Naive thymus-derived CD8-positive, alpha-beta T cell (primary cell): ENCODE measurements around the gene SRCIN1. TPM values are rescaled to one million over a fixed set of nuclear protein-coding genes. Genes with fewer than 3 reads are reported as not detected.

Experiments
- ATAC-seq, 2 donors: fragments of 150-1000 bp; cut with Tn5 transposase in 1 of 2; sonication (Bioruptor Pico), chemical (Tn5 transposase) in 1 of 2; 1 replicate in 1 of 2; 2 replicates in 1 of 2; pipeline ENCODE4 v1.10.0; 2021; ENCODE audit warnings: mild to moderate bottlenecking in 2 of 2, moderate library complexity in 2 of 2
- POLR2A ChIA-PET: fragments of 350-600 bp; sonication (Branson Sonifier 250); formaldehyde crosslinking; loops from one replicate; lab custom pipeline; 2021; ENCODE audit warnings: antibody characterized with exemption; lab: Charles Lee
- DNase-seq, 10 donors: peaks; one replicate each; pipeline versions ENCODE4 v3.0.0 to v3.0.0-alpha.2; 2020 to 2022
- H3K27ac Mint-ChIP-seq, 10 donors: one replicate each; pipeline ENCODE4 v1.8.0; 2020 to 2022; ENCODE audit warnings: mild to moderate bottlenecking in 10 of 10, mixed read lengths in 10 of 10, moderate library complexity in 4 of 10, inconsistent platforms in 1 of 10
- H3K27me3 Mint-ChIP-seq, 5 donors: one replicate each; pipeline ENCODE4 v1.8.0; 2021 to 2022; ENCODE audit warnings: mixed read lengths in 5 of 5
- H3K36me3 Mint-ChIP-seq, 3 donors: one replicate each; pipeline ENCODE4 v1.8.0; 2020 to 2022; ENCODE audit warnings: mixed read lengths in 3 of 3, mild to moderate bottlenecking in 2 of 3, inconsistent platforms in 1 of 3
- H3K4me1 Mint-ChIP-seq, 4 donors: one replicate each; pipeline ENCODE4 v1.8.0; 2021 to 2022; ENCODE audit warnings: mixed read lengths in 4 of 4
- H3K4me3 Mint-ChIP-seq, 10 donors: one replicate each; pipeline ENCODE4 v1.8.0; 2020 to 2022; ENCODE audit warnings: mild to moderate bottlenecking in 10 of 10, mixed read lengths in 10 of 10, moderate library complexity in 6 of 10, inconsistent platforms in 1 of 10
- H3K9me3 Mint-ChIP-seq, 9 donors: one replicate each; pipeline ENCODE4 v1.8.0; 2020 to 2022; ENCODE audit warnings: mixed read lengths in 9 of 9, mild to moderate bottlenecking in 3 of 9, inconsistent platforms in 1 of 9, moderate library complexity in 1 of 9
- polyA plus RNA-seq, 3 donors: library from polyadenylated mRNA; unstranded; fragments of 300-500 nt; fragmentation: Illumina TruSeq; gene quantifications; one replicate each; pipeline ENCODE4 v1.2.3, GENCODE V29; 2021
- total RNA-seq, 8 experiments: library from RNA in 2 of 8; stranded (reverse) in 2 of 8; gene quantifications; one replicate each; pipeline ENCODE4 v1.2.3 and lab custom pipeline; 2021 to 2026

The SRCIN1 gene
- total and polyA plus RNA-seq, 5 experiments from 2014 or later = 0.16 to 0.60 TPM; not detected in 3

DNA sequence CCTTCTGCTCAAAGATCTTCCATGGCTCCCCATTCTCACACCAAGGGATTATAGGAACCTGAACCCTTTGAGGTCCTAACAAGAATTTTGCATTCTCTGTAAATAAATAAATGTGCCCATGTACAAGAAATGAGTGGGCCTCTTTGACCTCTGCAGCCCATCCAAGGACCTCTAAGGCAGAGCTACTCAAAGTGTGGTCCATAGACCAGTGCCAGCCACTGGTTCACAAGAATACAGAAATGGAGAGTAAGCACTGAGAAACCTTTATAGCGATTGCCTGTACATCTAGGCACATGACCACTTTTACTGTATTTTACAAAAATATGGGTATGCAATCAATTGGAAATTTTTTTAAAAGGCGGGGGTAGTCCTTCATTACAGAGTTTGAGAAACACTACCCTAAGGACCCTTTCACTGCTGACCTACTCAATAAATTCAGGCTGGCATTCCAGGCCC lies 7.8 kb upstream of the SRCIN1 start:
- POLR2A ChIA-PET = no interaction called here
- Mint-ChIP-seq H3K27ac (no peak overlapping the region), H3K36me3 (peaks cover 0 to 10% (median 10%) of the 10 kb centered on the region in 3 donors), H3K27me3 (peaks cover 15 to 74% (median 54%) of the 10 kb centered on the region in 5 donors), H3K4me1 (no peaks in the 10 kb centered on the region), H3K9me3 (peaks cover 0 to 7% (median 2%) of the 10 kb centered on the region in 9 donors), H3K4me3 (no peak overlapping the region)
- no peak for DNase-seq
- no peak for ATAC-seq

DNA sequence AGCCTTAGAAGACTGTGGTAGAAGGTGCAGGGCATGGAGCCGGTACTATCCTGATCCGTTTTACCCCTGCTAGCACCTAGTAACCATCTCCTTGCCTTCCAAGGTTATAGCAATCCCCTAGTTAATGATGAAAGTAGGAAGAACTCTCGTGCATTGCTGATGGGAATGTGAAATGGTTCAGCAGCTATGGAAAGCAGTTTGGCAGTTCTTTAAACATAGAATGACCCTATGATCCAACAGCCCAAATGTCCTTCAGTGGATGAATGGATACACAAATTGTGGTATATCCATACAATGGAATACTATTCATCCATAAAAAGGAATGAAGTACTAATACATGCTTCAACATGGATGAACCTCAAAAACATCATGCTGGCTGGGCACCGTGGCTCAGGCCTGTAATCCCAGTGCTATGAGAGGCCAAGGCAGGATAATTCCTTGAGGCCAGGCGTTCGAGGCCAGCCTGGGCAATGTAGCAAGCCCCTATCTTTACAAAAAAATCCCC lies 6.2 kb upstream of the SRCIN1 start:
- peaks cover 0 to 7% (median 2%) of the 10 kb centered on the region in 9 donors for H3K9me3 Mint-ChIP-seq
- DNase-seq = no peak
- H3K4me1 Mint-ChIP-seq = peaks cover 6 to 10% (median 6%) of the 10 kb centered on the region in 4 donors
- H3K36me3 Mint-ChIP-seq = peaks cover 3 to 10% (median 10%) of the 10 kb centered on the region in 3 donors
- H3K4me3 Mint-ChIP-seq = no peak overlapping the region
- no peak overlapping the region for H3K27ac Mint-ChIP-seq
- peaks cover 23 to 78% (median 56%) of the 10 kb centered on the region in 5 donors for H3K27me3 Mint-ChIP-seq
- POLR2A ChIA-PET = no interaction called here
- ATAC-seq = no peak

DNA sequence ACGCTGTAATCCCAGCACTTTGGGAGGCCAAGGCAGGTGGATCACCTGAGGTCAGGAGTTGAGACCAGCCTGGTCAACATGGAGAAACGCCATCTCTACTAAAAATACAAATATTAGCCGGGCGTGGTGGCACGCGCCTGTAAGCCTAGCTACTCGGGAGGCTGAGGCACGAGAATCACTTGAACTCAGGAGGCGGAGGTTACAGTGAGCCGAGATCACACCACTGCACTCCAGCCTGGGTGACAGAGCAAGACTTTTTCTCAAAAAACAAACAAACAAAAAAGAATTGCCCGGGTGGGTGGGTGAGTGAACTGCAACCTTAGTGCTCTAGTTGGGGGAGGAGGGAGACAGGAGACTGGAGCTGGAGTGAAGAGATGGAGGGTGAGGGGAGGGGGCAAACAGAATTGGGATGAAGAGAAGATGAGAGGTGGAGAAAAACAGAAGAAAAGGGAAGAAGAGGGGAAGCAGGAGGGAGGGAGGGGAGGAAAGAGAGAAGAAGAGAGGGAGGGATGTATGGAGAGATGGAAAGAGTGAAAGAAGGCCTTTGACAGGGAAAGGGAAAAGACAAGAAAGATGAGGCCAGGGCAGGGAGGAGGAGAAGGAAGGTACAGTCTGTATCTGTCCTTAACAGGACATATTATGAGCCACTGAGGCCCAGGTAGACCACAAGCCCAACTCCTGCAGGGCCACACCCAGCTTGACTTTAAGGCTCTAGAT lies 5.5 kb upstream of the SRCIN1 start:
- POLR2A ChIA-PET = no interaction called here
- Mint-ChIP-seq H3K27ac (no peak overlapping the region), H3K27me3 (peaks cover 23 to 84% (median 57%) of the 10 kb centered on the region in 5 donors), H3K4me1 (peaks cover 8 to 15% (median 12%) of the 10 kb centered on the region in 4 donors), H3K4me3 (no peak overlapping the region), H3K36me3 (peaks cover 3 to 10% (median 10%) of the 10 kb centered on the region in 3 donors), H3K9me3 (peaks cover 0 to 7% (median 2%) of the 10 kb centered on the region in 9 donors)
- DNase-seq (no peak), ATAC-seq (no peak)

DNA sequence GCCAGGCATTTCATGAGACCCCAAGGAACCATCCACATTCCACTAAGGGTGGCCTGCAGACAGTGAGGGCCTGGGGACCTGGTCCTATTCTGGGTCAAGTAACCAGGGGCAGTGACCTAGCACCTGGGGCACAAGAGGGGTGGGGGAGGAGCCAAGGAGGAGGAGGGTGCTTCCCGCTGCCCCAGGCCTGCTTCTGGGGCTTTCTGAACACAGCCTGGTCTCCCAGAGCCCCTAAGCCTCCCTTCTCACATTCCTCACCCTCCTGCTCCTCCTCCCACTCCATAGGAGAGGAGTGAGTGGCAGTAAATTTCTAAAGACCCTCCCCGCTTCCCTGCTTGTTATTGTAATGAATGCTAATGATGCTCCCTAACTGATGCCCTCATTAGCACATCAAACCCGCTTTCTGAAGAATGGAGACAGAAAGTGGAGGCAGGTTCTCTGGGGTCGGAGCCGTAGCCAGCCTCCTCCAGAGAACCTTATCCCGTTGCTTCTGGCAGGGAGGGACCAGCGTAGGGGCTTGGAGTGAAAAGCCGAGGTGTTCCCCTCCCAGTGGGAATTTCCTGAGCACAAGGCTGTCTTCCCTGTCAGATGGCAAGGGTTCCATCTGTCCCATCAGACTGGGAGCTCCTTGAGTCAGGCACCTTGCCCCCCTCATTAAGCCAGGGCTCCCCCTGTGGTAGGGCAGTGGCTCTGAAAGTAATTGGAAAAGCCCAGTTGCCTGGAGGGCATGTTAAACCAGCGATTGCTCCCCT lies 3.7 kb upstream of the SRCIN1 start:
- no peak for ATAC-seq
- Mint-ChIP-seq H3K27ac (no peak overlapping the region), H3K4me3 (peak overlapping the region in 1 of 10 donors; percentile 46), H3K4me1 (peaks cover 8 to 15% (median 12%) of the 10 kb centered on the region in 4 donors), H3K9me3 (peaks cover 0 to 7% (median 2%) of the 10 kb centered on the region in 9 donors), H3K36me3 (peaks cover 3 to 10% (median 10%) of the 10 kb centered on the region in 3 donors), H3K27me3 (peaks cover 23 to 82% (median 54%) of the 10 kb centered on the region in 5 donors)
- POLR2A ChIA-PET = no interaction called here
- DNase-seq = no peak

DNA sequence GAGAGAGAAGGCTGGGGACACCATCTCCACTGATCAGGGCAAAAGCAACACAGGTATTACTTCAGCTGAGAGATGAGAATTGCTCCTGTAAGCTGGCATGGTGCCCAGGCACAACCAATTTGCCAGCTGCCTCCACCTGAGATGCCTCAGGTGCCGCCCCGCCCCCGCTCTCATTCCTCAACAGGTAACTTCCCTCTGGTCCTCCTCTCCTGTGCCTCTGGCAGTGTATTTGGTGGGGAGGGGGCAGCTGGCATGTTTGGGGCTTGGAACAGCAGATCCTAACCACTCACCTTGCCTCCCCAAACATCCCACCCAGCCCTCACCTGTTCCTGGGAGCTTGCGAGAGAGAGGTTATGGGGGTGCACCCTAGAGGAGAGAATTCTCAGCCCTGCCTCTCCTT lies 2.9 kb upstream of the SRCIN1 start:
- Mint-ChIP-seq H3K4me1 (peaks cover 10 to 16% (median 13%) of the 10 kb centered on the region in 4 donors), H3K36me3 (peaks cover 3 to 10% (median 10%) of the 10 kb centered on the region in 3 donors), H3K27ac (peak overlapping the region in 1 of 10 donors; percentile 49), H3K4me3 (no peak overlapping the region), H3K27me3 (peaks cover 24 to 80% (median 51%) of the 10 kb centered on the region in 5 donors), H3K9me3 (peaks cover 0 to 7% (median 2%) of the 10 kb centered on the region in 9 donors)
- POLR2A ChIA-PET = no interaction called here
- no peak for ATAC-seq
- peak in 1 of 10 donors; percentile 44 for DNase-seq

DNA sequence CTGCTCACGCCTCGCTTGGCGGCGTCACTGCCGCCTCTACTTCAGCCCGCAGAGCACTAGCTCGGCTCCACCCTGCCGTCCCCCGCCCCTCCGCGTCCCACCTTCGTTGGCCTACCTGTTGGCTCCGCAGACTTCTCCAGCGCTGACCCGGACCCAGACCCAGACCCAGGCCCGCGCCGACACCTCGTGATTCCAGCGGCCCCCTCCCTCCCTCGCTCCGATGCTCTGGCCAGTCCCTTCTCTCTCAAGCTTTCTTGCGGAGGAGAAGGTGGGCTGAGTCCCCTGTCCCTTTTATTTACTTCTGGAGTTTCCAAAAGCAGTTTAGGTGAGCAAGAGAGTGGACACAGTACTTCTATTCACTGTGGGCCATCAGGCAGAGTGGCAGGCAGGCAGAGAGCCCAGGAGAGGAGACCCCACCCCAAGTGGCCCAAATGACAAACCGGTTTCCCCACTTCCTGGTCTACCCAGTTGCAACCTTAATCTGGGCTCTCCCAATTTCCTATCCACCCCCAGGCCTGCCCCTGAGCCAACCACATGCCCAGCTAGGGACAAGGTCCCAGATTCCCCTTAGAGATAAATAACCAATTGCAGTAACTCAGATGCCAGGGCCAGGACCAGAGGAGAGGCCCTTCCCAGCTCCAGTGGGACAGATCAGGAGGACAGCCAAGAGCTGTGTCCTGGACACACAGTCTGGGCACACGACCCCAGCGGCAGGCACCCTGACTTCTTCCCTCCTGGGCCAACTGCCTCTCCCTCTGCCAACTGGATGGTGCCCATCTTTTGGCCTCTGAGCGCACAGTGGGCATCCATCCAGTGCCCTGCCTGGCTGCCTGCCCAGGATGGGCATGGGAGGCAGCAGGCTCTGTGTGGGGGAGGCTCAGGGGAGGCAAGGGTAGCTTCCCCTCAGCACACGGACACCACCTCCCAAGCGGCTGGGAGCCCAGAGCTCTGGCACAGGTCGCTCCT lies 1.2 kb upstream of the SRCIN1 start:
- H3K4me1 Mint-ChIP-seq = peaks cover 10 to 24% (median 15%) of the 10 kb centered on the region in 4 donors
- H3K27me3 Mint-ChIP-seq = peaks cover 17 to 78% (median 40%) of the 10 kb centered on the region in 5 donors
- peaks cover 2 to 5% (median 3%) of the 10 kb centered on the region in 3 donors for H3K36me3 Mint-ChIP-seq
- H3K9me3 Mint-ChIP-seq = peaks cover 0 to 3% (median 0%) of the 10 kb centered on the region in 9 donors
- no peak overlapping the region for H3K27ac Mint-ChIP-seq
- ATAC-seq (no peak), DNase-seq (peak in 1 of 10 donors; percentile 63)
- peak overlapping the region; percentile 28 to 81 (median 72) for H3K4me3 Mint-ChIP-seq
- POLR2A ChIA-PET = no interaction called here

DNA sequence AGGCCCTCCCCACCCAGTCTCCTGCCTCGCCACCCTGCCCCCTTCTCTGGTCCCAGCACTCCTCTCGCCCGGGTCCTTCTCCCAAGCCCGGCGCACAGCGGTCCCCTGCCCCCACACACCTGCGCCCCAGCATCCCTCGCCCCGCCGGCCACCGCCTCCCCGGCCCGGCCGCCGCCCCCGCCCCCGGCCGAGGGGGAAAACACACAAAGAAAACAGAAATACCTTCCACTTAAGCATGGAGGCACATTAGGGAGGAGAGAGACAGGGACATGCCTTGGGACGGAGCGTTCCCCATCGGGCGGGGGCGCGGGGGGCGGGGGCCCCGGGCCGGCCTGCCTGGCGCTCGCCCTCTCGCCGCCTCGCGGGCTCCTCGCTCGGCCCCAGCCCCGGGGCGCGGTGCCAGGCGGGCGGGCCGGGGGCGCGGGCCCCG lies 326 bp downstream of the SRCIN1 start:
- ATAC-seq = peak in 1 of 2 donors; percentile 1
- Mint-ChIP-seq H3K4me3 (peak overlapping the region; percentile 30 to 77 (median 51)), H3K36me3 (peaks cover 0 to 3% (median 0%) of the 10 kb centered on the region in 3 donors), H3K4me1 (peaks cover 16 to 35% (median 19%) of the 10 kb centered on the region in 4 donors), H3K27ac (no peak overlapping the region), H3K9me3 (no peaks in the 10 kb centered on the region), H3K27me3 (peaks cover 15 to 78% (median 37%) of the 10 kb centered on the region in 5 donors)
- DNase-seq = no peak
- POLR2A ChIA-PET = no interaction called here

DNA sequence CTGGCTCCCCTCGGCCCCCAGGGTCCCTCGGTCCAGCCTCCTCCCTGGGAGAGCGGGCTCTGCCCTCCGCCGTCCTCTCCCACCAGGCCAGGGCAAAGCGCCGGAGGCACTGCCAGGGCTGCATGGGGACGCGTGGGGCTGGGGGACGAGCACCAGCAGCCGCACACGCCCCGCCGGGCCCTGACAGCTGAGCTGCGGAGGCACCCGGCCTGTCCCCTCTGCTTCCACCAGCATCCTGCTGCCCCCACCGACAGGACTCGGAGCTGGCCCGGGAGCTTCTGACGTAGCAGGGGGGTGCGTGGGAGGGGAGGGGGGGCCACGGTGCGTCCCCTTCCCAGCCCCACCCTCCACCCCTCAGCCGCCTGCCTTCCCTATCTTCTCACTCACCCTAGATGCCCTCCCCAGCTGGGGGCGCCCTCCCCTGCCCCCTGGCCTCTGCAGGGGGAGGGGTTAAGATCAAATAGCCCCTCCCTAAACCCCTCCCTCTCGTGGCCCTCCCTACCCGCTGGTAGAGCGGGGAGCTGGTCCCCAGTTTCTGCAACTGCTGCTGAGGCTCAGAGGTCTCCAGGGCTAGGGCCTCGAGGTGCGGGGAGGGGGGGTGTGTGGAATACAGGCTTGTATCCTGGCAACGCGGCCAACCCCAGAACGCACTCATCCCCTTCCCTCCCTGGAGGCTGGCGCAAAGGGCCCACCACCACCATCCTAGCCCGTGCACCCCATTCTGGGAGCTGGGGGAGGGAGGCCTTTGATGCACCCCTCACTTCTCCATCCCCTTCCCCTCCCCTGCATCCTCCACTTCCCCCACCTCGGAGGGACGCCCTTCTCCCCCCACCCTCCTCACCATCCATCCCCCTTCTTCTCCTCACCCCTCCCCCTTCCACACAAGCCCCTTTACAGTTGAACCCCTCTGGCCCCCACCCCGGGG lies 1.0 kb downstream of the SRCIN1 start:
- Mint-ChIP-seq H3K4me3 (peak overlapping the region in 9 of 10 donors; percentile 23 to 77 (median 52)), H3K27ac (no peak overlapping the region), H3K36me3 (peaks cover 0 to 3% (median 0%) of the 10 kb centered on the region in 3 donors), H3K27me3 (peaks cover 19 to 78% (median 44%) of the 10 kb centered on the region in 5 donors), H3K4me1 (peaks cover 16 to 35% (median 19%) of the 10 kb centered on the region in 4 donors), H3K9me3 (no peaks in the 10 kb centered on the region)
- ATAC-seq = peak; percentile 32 to 44
- peak in 7 of 10 donors; percentile 11 to 71 (median 28) for DNase-seq
- POLR2A ChIA-PET = no interaction called here

DNA sequence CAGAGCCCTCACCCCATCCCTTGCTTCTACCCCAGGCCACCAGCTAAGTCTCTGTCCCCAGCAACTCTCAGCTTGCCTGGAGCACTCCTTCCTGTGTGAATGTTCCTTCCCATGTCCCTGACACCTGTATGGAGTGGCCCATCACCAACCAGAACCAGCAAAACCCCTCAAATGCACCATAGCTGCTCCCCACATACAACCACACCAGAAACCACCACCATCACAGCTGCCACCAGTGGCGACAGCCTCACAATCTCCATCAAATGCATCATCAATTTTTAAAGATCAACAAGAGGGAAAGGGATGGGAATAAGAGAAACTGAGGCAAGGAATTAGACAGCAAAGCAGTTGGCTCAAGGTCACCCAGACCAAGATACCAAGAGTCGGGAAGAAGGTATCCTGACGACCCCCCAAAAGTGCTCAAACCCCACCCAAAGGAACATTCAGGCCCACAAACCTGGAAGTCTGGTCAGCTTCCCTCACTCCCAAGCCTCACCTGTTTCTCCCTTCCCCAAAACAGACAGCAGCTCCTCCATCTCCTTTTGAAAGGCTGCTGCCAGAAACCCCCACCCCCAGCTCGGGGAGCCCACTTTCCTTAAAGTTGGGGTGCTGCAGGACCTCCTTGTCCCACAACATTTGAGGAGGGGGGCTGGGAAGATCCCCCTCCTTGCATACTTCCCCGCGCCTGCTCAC lies 1.8 kb downstream of the SRCIN1 start:
- H3K36me3 Mint-ChIP-seq = peaks cover 0 to 3% (median 0%) of the 10 kb centered on the region in 3 donors
- H3K9me3 Mint-ChIP-seq = no peaks in the 10 kb centered on the region
- ATAC-seq = no peak
- H3K4me3 Mint-ChIP-seq = peak overlapping the region in 9 of 10 donors; percentile 1 to 64 (median 9)
- peak overlapping the region in 3 of 10 donors; percentile 2 to 32 (median 31) for H3K27ac Mint-ChIP-seq
- peaks cover 16 to 35% (median 19%) of the 10 kb centered on the region in 4 donors for H3K4me1 Mint-ChIP-seq
- peaks cover 16 to 78% (median 44%) of the 10 kb centered on the region in 5 donors for H3K27me3 Mint-ChIP-seq
- peak in 1 of 10 donors; percentile 55 for DNase-seq
- POLR2A ChIA-PET = no interaction called here
